MM.1S (cell line): Measurements from ENCODE around the gene PTPRG.

Experiments used
- CTCF ChIP-seq: fragments of 300-600 bp; sonication (generic); IDR thresholded peaks from 2 replicates; pipeline ENCODE4 v1.5.1; 2016; ENCODE audit warnings: antibody characterized with exemption, low read length, mixed read lengths
- EZH2 ChIP-seq: fragments of 300-600 bp; sonication (generic); optimal IDR thresholded peaks from 2 replicates; pipeline ENCODE3; 2017; ENCODE audit warnings: low read depth, mild to moderate bottlenecking, antibody characterized with exemption, low read length, mixed read lengths

GRCh38 chr3:61876797-61877196, 315.4 kb downstream of the PTPRG start:
- TF ChIP-seq CTCF (no peak), EZH2 (no peak)
